Activated T-helper 17 cell treated with anti-CD3 and anti-CD28 coated beads, Interleukin-2, amount 50 U/mL, for 72 hours (primary cell): ENCODE results near the gene KLHL20. TPM values are rescaled to one million over a fixed set of nuclear protein-coding genes. Genes with fewer than 3 reads are reported as not detected.

Experiments used
- total RNA-seq, 2 donors: library from RNA; stranded (reverse); gene quantifications; one replicate each; pipeline ENCODE4 v1.2.3, GENCODE V29; 2022

KLHL20 gene
- total RNA-seq, 2 donors from 2014 or later, result 12.5 to 16.1 TPM

Other genes starting within 250 kb of the KLHL20 start
- 100 to 1,000 TPM; 101 to 123 TPM for gene PRDX6, start 237.6 kb upstream of the KLHL20 start, total RNA-seq
- gene SLC9C2, start 111.9 kb upstream of the KLHL20 start, total RNA-seq, result not detected
- not detected for gene TEX50, start 79.6 kb upstream of the KLHL20 start, total RNA-seq
- gene ANKRD45, start 45.1 kb upstream of the KLHL20 start, total RNA-seq, result not detected
- 10 to 100 TPM; 25.8 to 38.5 TPM for gene DARS2, start 109.7 kb downstream of the KLHL20 start, total RNA-seq
- 10 to 100 TPM; 25.5 to 33.9 TPM for gene CENPL, start 109.9 kb downstream of the KLHL20 start, total RNA-seq
- gene GAS5, start 153.0 kb downstream of the KLHL20 start, total RNA-seq, result 100 to 1,000 TPM; 646 to 717 TPM
- gene ZBTB37, start 153.4 kb downstream of the KLHL20 start, total RNA-seq, result 10 to 100 TPM; 10.4 to 14.2 TPM
- gene SERPINC1, start 202.3 kb downstream of the KLHL20 start, total RNA-seq, result under 1 TPM; 0.35 to 0.77 TPM